VCaP (cell line): ENCODE measurements around the gene USP46.

Experiments used
- H3K27ac ChIP-seq: fragments of 450-650 bp; 2 replicates; pipeline ENCODE4 v1.5.1; 2017
- CTCF ChIP-seq: fragments of 450-650 bp; conservative IDR thresholded peaks from 2 replicates; pipeline ENCODE4 v1.5.1; 2017; ENCODE audit warnings: mild to moderate bottlenecking, moderate library complexity

Gene USP46

GRCh38 chr4:52635130-52635529 lies 24.0 kb downstream of the USP46 start:
- H3K27ac ChIP-seq = no peak overlapping the region
- no peak for TF ChIP-seq CTCF

GRCh38 chr4:52633846-52634245 lies 25.3 kb downstream of the USP46 start:
- no peak overlapping the region for H3K27ac ChIP-seq
- no peak for TF ChIP-seq CTCF

- no peak overlapping the region for H3K27ac ChIP-seq
- no peak for TF ChIP-seq CTCF
These were observed 30.1 kb downstream of the USP46 start for GRCh38 chr4:52628974-52629373.

- no peak for TF ChIP-seq CTCF
- no peak overlapping the region for H3K27ac ChIP-seq
These were observed 30.6 kb downstream of the USP46 start for GRCh38 chr4:52628543-52628942.

GRCh38 chr4:52627876-52628275 lies 31.2 kb downstream of the USP46 start:
- TF ChIP-seq CTCF = no peak

GRCh38 chr4:52625216-52625615 lies 33.9 kb downstream of the USP46 start:
- no peak overlapping the region for H3K27ac ChIP-seq
- TF ChIP-seq CTCF = no peak

More at GRCh38 chr4:52627876-52628275, 31.2 kb downstream of the USP46 start:
- no peak overlapping the region for H3K27ac ChIP-seq

GRCh38 chr4:52622564-52622963 lies 36.5 kb downstream of the USP46 start:
- no peak for TF ChIP-seq CTCF
- no peak overlapping the region for H3K27ac ChIP-seq

GRCh38 chr4:52621567-52621966 lies 37.5 kb downstream of the USP46 start:
- no peak for TF ChIP-seq CTCF
- no peak overlapping the region for H3K27ac ChIP-seq
